ENCODE results near the gene PDIA4. TPM values are rescaled to one million over a fixed set of nuclear protein-coding genes. Genes with fewer than 3 reads are reported as not detected.
A peak's percentile ranks its signal among the peaks of the same experiment; 100 is the strongest.

The PDIA4 gene
- total RNA-seq, 1 donor from 2014 or later: 266 TPM

DNA sequence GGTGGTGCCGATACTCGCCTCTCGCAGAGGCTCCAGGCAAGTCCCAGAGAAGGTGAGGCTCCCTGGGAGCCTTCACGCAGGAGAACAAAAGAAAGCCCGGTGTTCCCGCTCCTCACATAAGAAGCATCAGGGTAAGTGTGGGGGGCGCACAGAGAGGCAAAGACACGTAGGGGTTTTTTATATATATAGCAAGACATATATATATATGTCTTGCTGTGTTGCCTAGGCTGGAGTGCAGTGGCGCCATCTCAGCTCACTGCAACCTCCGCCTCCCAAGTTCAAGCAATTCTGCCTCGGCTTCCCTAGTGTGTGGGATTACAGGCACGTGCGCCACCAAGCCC, 61.3 kb downstream of the PDIA4 start:
- Histone ChIP-seq H3K9ac (ENCODE audit: low read length) (no peak overlapping the region), H3K27me3 (ENCODE audit: insufficient read depth, low read length) (no peaks in the 10 kb centered on the region), H3K4me3 (ENCODE audit: insufficient read depth, low read depth, low read length) (no peak overlapping the region), H3K4me1 (ENCODE audit: insufficient read depth, low read length) (peaks cover 10% of the 10 kb centered on the region), H3K79me2 (ENCODE audit: insufficient read depth, low read length) (no peaks in the 10 kb centered on the region), H3K27ac (ENCODE audit: low read depth, low read length) (no peak overlapping the region), H3K36me3 (ENCODE audit: insufficient read depth, low read length) (no peaks in the 10 kb centered on the region), H2AFZ (ENCODE audit: low read depth, low read length) (no peak overlapping the region), H4K20me1 (ENCODE audit: insufficient read depth, low read length) (no peaks in the 10 kb centered on the region), H3K9me3 (ENCODE audit: insufficient read depth, low read depth, low read length) (no peaks in the 10 kb centered on the region), H3K4me2 (ENCODE audit: low read length) (peak overlapping the region; percentile 77)
- DNase-seq (ENCODE audit: low read depth): no peak
- Mint-ChIP-seq H3K9me3 (ENCODE audit: unreplicated experiment) (no peaks in the 10 kb centered on the region), H3K36me3 (ENCODE audit: low read depth, unreplicated experiment) (no peaks in the 10 kb centered on the region), H3K27ac (ENCODE audit: unreplicated experiment) (no peak overlapping the region), H3K27me3 (ENCODE audit: low read depth, unreplicated experiment) (peaks cover 2% of the 10 kb centered on the region), H3K4me3 (ENCODE audit: unreplicated experiment) (no peak overlapping the region), H3K4me1 (ENCODE audit: low read depth, unreplicated experiment) (no peaks in the 10 kb centered on the region)
- FAIRE-seq: no peak
- no peak for TF ChIP-seq EZH2 (IDR thresholded peaks at IDR 0.05; ENCODE audit: insufficient read depth, low read length)
- TF ChIP-seq, protein P1, sequence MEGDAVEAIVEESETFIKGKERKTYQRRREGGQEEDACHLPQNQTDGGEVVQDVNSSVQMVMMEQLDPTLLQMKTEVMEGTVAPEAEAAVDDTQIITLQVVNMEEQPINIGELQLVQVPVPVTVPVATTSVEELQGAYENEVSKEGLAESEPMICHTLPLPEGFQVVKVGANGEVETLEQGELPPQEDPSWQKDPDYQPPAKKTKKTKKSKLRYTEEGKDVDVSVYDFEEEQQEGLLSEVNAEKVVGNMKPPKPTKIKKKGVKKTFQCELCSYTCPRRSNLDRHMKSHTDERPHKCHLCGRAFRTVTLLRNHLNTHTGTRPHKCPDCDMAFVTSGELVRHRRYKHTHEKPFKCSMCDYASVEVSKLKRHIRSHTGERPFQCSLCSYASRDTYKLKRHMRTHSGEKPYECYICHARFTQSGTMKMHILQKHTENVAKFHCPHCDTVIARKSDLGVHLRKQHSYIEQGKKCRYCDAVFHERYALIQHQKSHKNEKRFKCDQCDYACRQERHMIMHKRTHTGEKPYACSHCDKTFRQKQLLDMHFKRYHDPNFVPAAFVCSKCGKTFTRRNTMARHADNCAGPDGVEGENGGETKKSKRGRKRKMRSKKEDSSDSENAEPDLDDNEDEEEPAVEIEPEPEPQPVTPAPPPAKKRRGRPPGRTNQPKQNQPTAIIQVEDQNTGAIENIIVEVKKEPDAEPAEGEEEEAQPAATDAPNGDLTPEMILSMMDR (IDR thresholded peaks at IDR 0.05; ENCODE audit: insufficient read depth, low read depth, low read length): no peak

DNA sequence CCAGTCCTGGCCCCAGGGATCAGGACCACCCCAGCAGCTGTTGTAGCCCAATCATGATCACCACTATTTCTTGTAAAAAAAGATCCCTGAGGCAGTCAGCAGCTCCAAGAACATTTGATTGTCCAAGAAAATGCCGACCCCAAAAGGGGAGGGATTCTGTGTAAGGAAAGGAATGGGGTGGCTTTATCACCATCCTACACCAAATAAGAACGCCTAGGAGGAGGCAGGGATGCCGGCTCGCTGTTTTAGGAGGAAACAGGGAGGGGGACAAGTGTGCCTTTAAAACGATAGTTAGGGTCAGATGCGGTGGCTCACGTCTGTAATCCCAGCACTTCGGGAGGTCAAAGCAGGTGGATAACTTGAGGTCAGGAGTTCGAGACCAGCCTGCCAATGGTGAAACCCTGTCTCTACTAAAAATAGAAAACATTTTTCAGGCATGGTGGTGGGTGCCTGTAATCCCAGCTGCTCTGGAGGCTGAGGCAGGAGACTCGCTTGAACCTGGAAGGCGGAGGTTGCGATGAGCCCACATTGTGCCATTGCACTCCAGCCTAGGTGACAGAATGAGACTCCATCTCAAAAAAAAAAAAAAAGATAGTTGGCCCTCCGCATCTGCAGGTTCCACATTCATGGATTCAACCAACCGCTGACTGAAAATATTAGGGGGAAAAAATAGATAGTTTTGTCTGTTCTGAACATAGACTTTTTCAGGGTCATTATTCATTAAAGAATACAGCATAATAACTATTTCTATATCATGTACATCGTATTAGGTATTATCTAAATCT, 63.6 kb downstream of the PDIA4 start:
- no peak for FAIRE-seq

More for the DNA sequence above, 63.6 kb downstream of the PDIA4 start:
- Mint-ChIP-seq H3K27me3 (ENCODE audit: low read depth, unreplicated experiment) (peaks cover 2% of the 10 kb centered on the region), H3K36me3 (ENCODE audit: low read depth, unreplicated experiment) (no peaks in the 10 kb centered on the region), H3K4me3 (ENCODE audit: unreplicated experiment) (no peak overlapping the region), H3K9me3 (ENCODE audit: unreplicated experiment) (no peaks in the 10 kb centered on the region), H3K4me1 (ENCODE audit: low read depth, unreplicated experiment) (peaks cover 3% of the 10 kb centered on the region), H3K27ac (ENCODE audit: unreplicated experiment) (no peak overlapping the region)
- H3K4me3 ChIP-seq (ENCODE audit: insufficient read depth, low read depth, low read length): no peak overlapping the region
- no peak overlapping the region for H3K27ac ChIP-seq (ENCODE audit: low read depth, low read length)
- H3K9ac ChIP-seq (ENCODE audit: low read length): peak overlapping the region; percentile 74
- no peak for DNase-seq (ENCODE audit: low read depth)
- H3K36me3 ChIP-seq (ENCODE audit: insufficient read depth, low read length): no peaks in the 10 kb centered on the region
- no peak for TF ChIP-seq EZH2 (IDR thresholded peaks at IDR 0.05; ENCODE audit: insufficient read depth, low read length)
- TF ChIP-seq, protein P1 (IDR thresholded peaks at IDR 0.05; ENCODE audit: insufficient read depth, low read depth, low read length): no peak
- peak overlapping the region; percentile 76 for H2AFZ ChIP-seq (ENCODE audit: low read depth, low read length)
- H3K4me1 ChIP-seq (ENCODE audit: insufficient read depth, low read length): peaks cover 10% of the 10 kb centered on the region
- H3K79me2 ChIP-seq (ENCODE audit: insufficient read depth, low read length): no peaks in the 10 kb centered on the region
- H3K27me3 ChIP-seq (ENCODE audit: insufficient read depth, low read length): no peaks in the 10 kb centered on the region
- H3K4me2 ChIP-seq (ENCODE audit: low read length): peak overlapping the region; percentile 84
- no peaks in the 10 kb centered on the region for H4K20me1 ChIP-seq (ENCODE audit: insufficient read depth, low read length)
- H3K9me3 ChIP-seq (ENCODE audit: insufficient read depth, low read depth, low read length): no peaks in the 10 kb centered on the region
